Measurements from ENCODE around the gene CMIP.

- TF ChIP-seq CTCF (IDR thresholded peaks at IDR 0.05; ENCODE audit: insufficient read depth, low read length, poor library complexity, severe bottlenecking) (no peak), EZH2phosphoT487 (conservative IDR thresholded peaks at IDR 0.05; ENCODE audit: low read length) (no peak)
These were observed 68.8 kb downstream of the CMIP start for GRCh38 chr16:81513204-81514040.
